HG02610 (cell line): ENCODE data around the gene CNTD1.

Experiments used
- ATAC-seq: cut with Tn5 transposase; IDR thresholded peaks from one replicate; pipeline ENCODE4 v1.9.1; 2021; ENCODE audit warnings: mild to moderate bottlenecking, moderate library complexity; ENCODE audit not compliant: unreplicated experiment

The CNTD1 gene

DNA sequence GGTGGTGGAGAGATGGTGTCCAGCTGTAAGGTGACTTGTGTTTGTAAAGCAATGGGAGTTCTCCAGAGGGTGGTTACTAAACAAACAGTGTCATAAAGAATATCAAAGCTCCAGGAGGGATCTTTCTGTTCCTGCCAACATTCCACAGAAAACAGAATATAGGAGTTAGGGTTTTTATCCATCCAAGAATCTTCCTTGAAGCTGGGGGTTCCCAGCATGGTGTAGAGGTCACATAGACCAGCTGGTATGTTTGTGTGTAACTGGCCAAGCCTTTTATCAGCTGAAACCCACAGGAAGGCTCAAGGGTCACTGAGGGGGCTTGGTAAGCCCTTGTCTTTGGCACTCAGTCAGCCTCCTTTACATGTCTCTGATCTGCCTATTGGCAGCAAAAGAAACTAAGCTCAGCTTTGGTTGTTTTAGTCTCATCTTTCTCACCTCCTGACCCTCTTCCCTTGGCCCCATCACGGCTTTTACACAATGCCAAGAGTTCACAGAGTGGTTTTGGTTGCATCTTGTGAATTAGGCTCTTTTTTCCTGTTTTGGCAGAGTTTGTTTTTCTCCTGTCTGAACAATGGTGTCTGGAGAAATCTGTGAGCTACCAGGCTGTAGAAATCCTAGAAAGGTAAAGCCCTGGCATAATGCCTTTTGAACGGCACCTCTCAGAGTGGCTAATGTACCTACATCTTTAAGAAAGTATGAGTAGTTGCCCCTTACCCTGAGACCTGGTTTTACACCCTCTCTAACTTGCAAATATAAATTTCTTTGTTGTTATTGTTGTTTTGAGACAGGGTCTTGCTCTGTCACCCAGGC, 4.6 kb downstream of the CNTD1 start:
- no peak for ATAC-seq

DNA sequence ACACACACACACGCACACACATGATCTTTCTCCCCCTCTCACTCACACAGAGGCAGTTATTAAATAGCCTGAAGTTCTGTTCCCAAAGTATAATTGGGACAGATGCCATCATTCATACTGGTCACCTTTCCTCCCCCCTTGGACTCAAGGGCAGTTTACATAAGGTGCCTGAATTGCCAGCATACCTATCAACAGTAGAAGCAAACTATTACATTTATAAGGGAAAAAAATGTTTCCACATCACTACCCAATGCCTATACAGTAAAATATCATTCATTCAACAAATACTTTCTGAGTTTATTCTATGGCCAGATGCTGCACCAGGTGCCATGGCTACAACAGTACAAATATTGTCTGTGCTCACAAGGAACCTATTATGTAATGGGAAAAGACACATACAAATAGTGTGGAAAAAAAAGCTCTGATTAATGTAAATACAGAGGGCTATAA, 6.3 kb downstream of the CNTD1 start:
- no peak for ATAC-seq

DNA sequence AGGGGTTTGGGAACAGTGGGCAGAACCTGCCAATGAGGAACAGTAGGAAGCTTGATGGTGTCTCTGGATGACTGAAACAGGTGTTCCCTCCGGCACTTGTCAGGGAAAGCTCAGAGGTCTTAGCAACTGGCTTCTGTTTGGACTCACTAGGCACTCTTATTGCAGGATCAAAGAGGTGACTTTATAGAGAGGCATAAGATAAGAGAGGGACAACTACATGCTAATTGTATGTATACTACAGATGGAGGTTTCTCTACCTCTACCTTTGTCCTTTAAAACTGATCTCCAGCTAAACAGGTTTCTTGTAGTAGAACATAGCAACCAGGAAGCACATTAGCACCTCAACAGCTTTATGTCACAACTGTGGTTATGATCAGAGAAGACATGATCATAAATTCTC, 7.6 kb downstream of the CNTD1 start:
- ATAC-seq: no peak

DNA sequence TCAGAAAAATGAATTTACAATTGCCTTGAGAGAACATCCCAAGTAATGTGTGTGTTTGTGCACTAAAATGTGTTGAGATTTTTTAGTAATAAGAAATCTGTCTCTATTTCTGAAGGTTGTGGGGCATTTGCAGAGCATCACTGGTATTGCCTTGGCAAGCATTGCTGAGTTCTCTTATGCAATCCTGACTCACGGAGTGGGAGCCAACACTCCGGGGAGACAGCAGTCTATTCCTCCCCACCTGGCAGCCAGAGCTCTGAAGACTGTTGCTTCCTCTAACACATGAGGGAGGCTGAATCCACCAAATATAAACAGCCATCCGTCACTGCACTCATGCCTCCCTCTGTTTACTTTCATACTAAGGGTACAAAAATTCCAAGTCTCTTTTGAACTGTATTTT, 10.6 kb downstream of the CNTD1 start:
- ATAC-seq: no peak

DNA sequence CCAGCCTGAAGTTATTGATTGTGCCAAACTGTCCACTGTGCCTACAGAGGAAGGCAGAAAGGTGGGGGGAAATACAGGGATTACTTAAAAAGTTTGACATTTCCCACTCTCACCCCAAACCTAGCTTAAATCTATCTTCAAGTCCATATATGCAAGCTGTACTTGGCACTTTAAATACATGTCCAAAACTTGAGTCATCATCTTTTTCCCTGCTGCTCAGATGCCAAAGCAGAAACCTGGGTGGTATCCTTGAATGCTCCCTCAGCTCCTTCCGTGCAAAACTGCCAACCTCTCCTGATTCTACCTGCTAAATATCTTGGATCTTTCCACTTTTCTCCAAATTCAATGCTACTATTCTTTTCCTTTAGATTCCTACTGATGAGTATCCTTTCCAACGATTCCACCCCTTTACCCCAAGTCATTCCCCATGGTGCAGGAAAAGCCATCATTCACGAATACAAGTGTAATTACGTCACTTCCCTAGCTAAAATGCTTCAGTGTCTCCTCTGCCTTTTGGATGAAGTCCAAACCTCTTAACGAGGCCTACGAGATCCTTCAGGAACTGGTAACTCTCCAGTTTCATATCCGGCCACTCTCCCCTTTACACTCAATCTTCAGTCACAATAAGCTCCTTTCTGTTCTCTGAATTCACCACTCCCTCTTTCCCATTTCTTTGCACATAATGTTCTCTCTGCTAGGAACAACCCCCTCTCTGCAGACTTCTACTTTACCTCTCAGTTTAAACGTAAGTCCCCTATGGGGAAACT, 16.2 kb downstream of the CNTD1 start:
- no peak for ATAC-seq

DNA sequence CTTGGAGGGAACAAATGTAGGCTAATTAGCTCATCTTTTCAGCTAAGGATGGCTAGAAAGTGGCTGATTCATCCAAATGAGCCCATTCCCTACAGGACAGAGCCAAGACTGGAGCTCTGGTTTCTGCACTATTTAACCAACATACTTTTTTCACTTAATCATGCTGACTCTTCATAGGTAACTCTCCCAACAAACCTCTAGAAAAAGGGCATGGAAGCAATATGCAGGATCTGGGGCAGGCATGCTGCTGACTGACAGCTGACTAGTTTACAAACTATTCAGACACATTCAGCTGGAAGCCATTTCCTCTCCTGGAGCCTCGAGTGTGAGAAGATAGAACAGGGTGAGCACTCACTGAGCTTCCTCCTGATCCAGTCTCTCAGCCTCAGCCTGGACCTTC, 19.2 kb downstream of the CNTD1 start:
- ATAC-seq: no peak

DNA sequence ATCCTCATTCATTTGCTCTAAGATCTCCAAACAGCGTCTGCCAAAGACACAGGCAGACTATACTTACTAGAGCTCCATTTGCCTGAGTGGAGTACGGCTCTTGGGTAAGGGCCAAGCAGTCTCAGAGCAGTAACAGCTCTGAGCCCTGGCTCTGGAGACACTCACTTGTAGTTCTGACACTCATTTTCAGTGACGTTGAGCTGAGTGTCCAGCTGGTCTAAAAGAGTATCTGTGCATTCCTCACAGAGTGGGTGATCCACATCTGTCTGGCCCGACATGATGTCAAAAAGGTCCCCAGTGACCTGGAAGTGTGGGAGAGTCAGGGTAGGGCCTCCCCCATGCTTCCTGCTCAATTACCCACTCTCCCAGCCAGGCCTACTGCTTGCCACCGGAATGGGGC, 19.7 kb downstream of the CNTD1 start:
- ATAC-seq: no peak

DNA sequence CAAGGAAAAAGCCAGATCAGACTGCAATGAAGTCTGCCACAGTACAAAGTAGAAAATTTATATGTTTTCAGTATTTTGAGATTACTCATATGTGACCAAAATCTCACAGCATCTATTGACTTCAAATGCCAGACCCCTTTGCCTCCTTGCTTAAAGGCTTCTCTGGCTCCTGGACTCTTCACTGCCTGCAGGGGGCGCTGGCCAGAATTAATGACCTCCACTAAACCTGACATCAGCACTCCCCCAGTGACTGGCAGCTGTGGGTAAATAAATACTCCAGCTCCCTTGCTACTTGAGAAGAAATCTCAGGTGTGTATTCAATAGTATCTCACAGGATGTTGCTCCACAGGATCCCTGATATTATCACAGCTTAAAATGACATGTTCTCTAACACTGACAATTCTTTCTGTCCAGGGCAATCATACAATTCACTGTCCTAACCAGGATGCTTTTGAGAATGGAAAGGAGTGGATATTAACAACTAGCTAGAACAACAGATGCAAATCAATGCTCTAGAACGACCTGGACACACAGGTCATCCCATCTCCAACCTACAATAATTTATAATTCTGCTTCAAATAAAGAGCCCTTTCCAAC, 21.4 kb downstream of the CNTD1 start:
- no peak for ATAC-seq

DNA sequence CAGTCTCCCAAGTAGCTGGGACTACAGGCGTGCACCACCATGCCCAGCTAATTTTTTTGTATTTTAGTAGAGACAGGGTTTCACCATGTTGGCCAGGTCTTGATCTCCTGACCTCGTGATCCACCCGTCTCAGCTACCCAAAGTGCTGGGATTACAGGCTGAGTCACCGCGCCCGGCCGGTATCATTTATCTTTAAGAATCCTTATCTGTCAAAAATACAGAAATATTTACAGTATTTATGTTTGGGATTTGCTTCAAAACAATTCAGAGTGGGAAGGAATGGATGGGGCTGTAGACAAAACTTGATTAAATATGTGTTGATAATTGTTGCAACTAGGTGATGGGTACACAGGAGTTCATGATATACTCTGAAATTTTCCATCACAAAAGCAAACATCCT, 22.5 kb downstream of the CNTD1 start:
- no peak for ATAC-seq

DNA sequence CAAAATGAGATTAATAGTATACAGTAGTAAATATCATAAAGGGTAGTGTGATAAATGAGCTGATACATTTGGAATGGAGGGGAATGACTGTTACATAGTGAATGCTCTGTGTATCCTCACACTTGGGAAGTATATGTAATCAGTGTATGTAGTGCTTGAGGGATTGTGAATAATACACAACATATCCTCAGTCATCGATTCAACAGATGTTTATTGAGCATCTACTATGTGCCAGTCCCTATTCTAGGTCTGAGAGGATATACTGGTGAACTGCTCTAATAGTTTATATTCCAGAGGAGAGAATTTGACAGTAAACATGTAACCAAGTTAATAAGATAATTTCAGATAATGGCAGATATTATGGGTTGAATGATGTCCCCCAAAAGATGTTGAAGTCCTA, 28.8 kb downstream of the CNTD1 start:
- ATAC-seq: no peak

DNA sequence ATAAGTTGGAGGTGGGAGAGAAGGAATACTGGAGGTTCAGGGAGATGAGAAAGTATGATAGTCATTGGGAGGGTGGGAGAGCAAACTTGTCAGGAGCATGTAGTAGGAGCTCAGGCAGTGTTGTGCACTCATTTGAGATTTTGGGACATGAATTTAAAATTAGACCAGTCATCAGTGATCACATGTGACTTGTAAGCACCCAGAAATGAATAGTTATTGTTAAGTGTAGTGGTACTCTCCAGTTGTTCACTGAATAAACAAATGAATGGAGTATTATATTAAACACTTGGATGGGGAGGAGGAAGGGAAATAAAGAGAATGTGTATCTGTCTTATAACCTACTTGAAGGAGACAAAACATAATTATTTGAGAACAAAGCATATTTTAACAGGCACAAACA, 32.3 kb downstream of the CNTD1 start:
- ATAC-seq: no peak

DNA sequence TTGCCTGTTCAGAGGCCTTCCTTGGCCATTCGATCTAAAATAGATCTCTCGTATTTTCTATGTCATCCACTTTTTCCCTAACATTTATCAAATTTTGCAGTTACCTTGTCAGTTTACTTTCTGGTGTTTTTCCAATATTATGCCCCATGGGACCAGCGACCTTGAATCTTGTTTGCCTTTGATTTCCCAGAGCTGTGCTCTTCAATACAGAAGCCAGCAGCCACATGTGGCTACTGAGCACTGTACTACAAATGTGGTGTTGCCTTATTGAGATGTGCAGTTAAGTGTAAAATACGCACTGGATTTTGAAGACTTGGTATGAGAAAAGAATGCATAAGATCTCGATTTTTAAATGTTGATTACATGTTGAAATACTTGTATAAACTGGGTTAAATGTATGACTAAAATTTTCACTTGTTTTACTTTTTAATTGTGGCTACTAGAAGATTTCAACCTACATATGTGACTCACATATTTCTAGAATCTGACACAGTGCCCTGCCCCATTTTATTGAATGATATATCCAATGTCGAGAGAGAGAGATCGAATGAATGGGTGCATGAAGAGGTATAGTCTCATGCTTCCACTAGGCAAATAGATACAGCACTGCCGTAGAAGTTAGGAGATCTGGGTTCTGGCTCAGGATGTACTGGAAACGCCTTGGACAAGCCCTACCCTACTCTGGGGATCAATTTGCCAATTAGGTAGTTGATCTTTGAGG, 33.7 kb downstream of the CNTD1 start:
- ATAC-seq: no peak

DNA sequence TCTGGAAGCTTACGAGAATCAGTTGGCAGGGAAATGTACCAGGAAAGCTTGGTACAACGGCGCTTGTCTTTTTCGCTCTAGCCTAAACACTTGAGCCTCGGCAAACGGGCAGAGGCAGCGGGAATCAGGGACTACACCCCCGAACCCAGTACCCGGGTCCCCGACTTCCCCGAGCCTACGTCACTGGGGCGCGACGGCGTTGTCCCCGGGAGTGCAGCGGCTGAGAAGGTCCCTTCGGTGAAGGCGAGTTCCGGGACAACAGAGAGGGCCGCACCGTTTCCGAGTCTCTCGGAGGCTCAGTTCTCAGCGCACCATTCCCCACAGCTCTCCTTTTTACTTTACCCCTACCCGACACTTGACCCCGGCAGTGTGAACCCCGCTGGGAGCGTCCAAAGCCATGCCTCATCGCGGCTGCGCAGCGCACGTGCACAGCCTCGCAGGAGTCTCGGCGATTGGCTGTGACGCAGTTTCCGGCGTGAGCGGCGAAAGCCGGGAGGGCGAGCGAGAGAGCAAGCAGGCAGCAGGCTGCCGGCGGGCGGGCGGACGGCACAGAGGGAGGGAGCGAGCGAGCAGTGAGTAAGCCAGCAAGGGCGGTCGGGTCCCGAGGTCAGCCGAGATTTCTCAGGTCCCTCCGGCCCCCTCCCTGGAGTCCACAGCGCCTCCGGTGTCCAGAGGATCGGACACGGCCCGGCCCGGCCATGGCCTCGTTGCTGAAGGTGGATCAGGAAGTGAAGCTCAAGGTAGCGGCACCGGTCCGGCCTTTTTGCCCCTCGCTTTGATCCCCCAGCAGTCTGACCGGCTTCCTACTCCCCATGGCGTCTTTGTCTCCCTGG, 34.5 kb downstream of the CNTD1 start, which contains the start of gene PSME3:
PSME3 (plus strand) TSS at position 464 of the 833 bp plus-strand sequence; CDS start at position 699, 235 bp downstream.
- ATAC-seq: peak; percentile 78

DNA sequence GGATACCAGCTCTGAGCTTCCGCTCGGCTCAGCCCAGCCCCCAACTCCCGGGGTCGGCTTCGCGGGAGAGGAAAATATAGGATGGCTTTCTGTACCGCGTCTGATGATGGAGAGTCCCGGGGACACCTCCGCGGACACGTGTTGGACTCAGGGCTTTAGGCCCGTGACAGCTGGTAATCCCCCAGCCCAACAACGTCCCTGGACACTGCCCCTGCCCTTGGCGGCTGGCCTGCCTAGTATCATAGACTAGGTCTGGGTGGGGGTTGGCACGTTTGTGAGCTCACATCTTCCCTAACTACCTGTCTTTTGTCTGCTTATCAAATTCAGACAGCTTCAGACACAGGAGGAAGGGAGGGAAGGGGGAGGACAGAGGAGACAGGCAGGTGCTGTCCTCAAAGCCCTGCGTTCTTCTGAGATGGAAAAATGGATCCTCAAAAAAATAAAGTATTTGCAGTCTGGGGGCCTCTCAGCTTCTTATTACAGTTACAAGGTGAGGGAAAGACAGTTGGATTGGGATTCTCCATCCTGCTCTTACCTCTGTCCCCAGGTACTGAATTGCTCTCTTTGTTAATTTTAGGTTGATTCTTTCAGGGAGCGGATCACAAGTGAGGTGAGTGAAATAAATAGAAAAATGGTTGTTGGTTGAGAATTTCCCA, 35.2 kb downstream of the CNTD1 start:
- ATAC-seq: no peak

DNA sequence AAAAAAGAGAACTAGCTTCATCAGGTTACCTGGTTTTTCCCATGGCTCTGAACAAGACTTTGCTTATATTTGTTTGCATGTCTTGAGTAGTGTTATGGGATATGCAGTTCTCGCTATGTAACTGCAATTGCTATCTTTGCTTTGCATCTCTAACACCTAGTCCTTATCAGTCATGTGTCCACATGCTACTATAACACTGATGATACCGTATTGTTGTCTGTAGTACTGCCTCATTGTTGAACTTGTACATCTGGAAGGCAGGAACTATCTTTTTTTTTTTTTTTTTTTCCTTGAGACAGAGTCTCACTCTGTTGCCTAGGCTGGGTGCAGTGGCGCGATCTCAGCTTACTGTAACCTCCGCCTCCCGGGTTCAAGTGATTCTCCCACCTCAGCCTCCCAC, 37.1 kb downstream of the CNTD1 start:
- no peak for ATAC-seq

DNA sequence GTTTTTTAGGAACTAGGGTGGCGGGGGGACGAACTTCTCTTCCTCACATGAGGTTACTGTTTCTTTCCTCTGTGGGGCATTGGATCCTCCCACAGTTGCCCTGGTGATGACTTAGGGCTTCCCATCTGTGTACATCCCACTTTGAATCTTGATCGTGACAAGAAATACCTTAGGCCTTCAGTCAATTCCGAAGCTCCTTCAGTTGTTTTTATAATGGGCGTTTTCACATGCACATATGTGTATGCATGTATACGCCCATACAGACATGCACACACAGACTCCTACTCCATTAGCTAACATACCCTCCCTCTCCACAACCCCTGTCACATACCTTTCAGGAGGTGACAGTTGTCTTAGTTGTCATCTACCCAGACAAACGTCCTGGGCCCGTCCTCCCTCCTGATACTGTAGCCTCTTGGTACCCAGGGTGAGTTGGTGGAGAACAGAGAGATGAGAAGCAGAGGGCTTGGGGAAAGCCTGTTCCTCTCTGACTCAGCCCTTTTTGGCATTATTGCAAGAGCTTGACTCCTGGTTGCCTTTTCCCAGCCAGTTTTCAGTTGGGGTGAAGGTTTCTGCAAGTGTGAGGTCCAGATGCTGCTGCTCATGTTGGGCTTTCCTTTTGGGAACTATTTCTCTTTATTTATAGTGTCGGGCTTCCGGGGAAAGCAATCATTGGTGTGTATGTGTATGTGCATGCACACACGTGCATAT, 43.5 kb downstream of the CNTD1 start:
- no peak for ATAC-seq

DNA sequence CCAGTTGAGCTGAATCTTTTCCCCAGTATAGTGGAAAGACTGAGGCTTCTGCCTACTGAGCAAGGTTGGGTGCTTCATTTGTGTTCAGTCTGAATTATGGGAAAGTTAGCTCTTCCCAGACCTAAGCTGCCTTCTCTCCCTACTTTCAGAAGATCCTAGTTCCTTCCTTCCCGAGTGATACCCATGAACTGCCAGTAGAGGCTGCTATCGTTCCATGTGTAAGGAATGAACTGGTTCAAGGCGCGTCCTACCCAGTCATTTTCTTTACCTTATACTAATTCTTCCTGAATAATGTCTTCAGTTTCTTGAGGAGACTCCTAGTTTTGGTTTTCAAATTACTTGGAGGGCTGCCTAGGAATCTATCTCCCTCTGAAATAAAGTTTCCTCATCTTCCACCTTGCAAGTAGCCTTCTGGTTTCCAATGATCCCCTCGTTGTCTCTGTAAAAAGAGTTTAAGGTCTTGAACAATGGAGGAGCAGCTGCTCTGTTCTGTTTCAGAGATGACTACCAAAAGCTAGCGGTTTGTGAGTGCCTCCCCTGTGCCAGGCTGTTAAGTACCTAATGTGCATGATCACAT, 44.8 kb downstream of the CNTD1 start:
- no peak for ATAC-seq

DNA sequence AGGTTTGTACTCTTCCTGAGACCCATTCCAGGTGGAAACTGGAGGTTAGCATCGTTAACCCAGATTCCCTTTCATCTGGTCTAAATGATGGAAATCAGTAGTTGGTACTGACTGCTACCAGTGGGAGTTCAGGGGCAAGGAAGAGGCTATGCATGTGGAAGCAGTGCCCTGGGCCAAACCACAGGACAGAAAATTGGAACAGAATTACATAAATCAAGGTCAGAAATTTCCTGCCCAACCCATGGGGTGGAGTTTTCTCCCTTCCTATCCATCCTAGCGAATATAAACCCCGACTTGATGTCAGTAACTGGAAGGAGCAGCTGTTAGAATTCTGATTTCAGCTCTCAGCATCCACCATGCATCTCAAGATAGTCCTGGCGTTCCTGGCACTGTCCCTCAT, 45.6 kb downstream of the CNTD1 start, which contains the start of gene AOC2:
AOC2 (plus strand) TSS at position 310 of the 400 bp plus-strand sequence; CDS start at position 357, 47 bp downstream.
- no peak for ATAC-seq
